Upper lobe of right lung (tissue), 1 donor: ENCODE data around the gene WDTC1. TPM values are rescaled to one million over a fixed set of nuclear protein-coding genes. Genes with fewer than 3 reads are reported as not detected.

ENCODE experiments used
- ATAC-seq: fragments of 200-7000 bp; cut with Tn5 transposase; one replicate; pipeline ENCODE4 v1.9.1; 2020; ENCODE audit warnings: mild to moderate bottlenecking, moderate library complexity
- DNase-seq: peaks from one replicate; pipeline ENCODE4 v3.0.0-alpha.2; 2020
- H3K27ac ChIP-seq: fragments of 200-600 bp; one replicate; pipeline ENCODE4 v1.8.0; 2022
- H3K27me3 ChIP-seq: fragments of 200-600 bp; one replicate; pipeline ENCODE4 v1.8.0; 2022; ENCODE audit warnings: mild to moderate bottlenecking
- H3K36me3 ChIP-seq: fragments of 200-600 bp; one replicate; pipeline ENCODE4 v1.8.0; 2022
- H3K4me1 ChIP-seq: fragments of 200-600 bp; one replicate; pipeline ENCODE4 v1.8.0; 2022
- H3K4me3 ChIP-seq: fragments of 200-600 bp; one replicate; pipeline ENCODE4 v1.8.0; 2022; ENCODE audit warnings: mild to moderate bottlenecking
- H3K9me3 ChIP-seq: fragments of 200-600 bp; one replicate; pipeline ENCODE4 v1.8.0; 2022
- CTCF ChIP-seq: fragments of 200-600 bp; IDR thresholded peaks from one replicate; pipeline ENCODE4 v1.8.0; 2022; ENCODE audit warnings: antibody characterized with exemption
- intact Hi-C: fragments of 100-400 bp; cut with DNase I; formaldehyde crosslinking; loops from one replicate; pipeline ENCODE4 v1.11.0; 2022
- total RNA-seq: library from RNA; stranded (reverse); fragmentation: NEBNext Ultra II Directional; extraction: Animal tissue kit (Norgen Biotek cat#: 25700); gene quantifications from one replicate; pipeline ENCODE4 v1.2.1, GENCODE V29; 2021
- donor health status: DM: no; HTN: yes; CAD: no; lungs with severe emphysema.

The WDTC1 gene
- total RNA-seq, 1 donor from 2014 or later, result 44.1 TPM

DNA sequence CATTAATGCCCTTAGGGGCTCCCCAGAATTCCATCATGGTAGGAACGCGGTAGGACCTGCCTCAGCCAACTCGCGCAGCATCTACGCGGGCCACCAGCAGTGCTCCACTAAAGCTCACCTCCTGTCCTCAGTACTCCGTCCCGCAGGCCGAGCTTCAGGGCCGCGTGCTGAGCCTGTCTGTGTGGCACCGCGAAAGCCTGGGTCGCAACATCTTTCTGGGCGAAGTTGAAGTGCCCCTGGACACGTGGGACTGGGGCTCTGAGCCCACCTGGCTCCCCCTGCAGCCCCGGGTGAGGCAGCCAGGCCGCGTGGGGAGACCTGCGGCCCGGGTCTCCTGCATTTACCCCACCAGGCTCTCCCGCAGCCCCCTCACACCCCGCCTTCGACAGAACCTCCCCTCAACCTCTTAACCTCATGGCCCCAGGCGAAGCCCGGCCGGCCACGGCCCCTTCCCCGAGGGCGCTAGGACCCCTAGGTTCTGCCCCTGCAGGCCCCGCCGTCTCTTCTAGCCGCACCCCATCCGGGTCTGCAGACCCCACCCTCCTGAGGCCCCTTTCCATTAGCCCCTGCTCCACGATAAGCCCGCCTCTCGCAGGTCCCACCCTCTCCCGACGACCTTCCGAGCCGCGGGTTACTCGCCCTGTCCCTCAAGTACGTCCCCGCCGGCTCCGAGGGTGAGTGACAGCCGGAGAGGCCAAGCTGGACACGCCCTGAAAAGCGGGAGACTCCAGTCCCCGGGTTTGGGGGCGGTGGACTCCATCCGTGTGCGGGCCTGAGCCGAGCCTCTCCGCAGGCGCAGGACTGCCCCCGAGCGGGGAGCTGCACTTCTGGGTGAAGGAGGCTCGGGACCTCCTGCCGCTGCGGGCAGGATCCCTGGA lies 116.5 kb downstream of the WDTC1 start:
- no peak for TF ChIP-seq CTCF
- no peaks in the 10 kb centered on the region for H3K9me3 ChIP-seq
- DNase-seq, result peak; percentile 79

DNA sequence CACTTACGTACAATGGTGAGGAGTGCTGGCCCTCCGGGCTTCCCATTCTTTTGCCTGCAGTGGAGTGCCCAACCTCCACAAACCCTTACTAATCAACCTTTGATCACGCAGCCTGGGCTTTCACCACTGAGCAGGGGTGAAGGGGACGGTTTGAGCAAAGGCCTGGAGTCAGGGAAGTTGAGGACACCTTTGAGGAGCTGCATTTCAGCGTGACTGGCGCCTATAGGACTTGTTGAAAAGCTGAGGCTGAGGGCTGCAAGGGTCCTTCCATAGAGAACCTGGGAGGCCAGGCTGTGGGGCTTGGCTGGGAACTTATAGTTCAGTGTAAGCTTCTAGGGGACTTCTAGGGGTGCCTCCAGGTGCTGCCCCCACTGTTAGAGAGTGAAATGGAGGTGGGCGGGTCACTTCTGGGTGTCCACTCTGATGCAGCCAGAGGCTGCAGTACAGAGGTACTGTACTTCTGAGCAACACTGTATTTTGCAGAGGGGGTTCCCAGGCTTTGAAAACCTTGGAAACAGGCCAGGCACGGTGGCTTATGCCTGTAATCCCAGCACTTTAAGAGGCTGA lies 117.2 kb downstream of the WDTC1 start:
- intact Hi-C loops, result no loop called here
- DNase-seq (no peak), ATAC-seq (no peak)
- no peak for TF ChIP-seq CTCF
- Histone ChIP-seq H3K4me1 (peaks cover 13% of the 10 kb centered on the region), H3K27me3 (no peaks in the 10 kb centered on the region), H3K27ac (no peak overlapping the region), H3K9me3 (no peaks in the 10 kb centered on the region), H3K4me3 (no peak overlapping the region), H3K36me3 (peaks cover 34% of the 10 kb centered on the region)

More for the DNA sequence above, 116.5 kb downstream of the WDTC1 start:
- intact Hi-C loops, result no loop called here
- H3K4me1 ChIP-seq, result peaks cover 13% of the 10 kb centered on the region
- no peaks in the 10 kb centered on the region for H3K27me3 ChIP-seq
- H3K36me3 ChIP-seq, result peaks cover 27% of the 10 kb centered on the region
- H3K4me3 ChIP-seq, result no peak overlapping the region
- peak; percentile 21 for ATAC-seq
- no peak overlapping the region for H3K27ac ChIP-seq

DNA sequence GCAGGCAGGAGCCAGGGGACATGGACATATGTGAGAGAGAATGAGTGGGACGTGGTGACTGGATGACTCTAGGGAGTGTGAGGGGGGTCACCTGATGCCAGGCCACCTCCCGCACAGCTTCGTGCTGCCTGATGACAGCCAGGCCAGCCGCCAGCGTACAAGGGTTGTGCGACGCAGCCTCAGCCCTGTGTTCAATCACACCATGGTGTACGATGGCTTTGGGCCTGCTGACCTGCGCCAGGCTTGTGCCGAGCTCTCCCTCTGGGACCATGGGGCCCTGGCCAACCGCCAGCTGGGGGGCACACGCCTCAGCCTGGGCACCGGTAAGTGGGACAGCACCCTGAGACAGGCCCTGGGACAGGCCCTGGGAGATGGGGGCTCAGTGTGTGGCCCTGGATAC lies 118.7 kb downstream of the WDTC1 start:
- no peak overlapping the region for H3K4me3 ChIP-seq
- peaks cover 13% of the 10 kb centered on the region for H3K4me1 ChIP-seq
- no peak overlapping the region for H3K27ac ChIP-seq
- H3K9me3 ChIP-seq, result no peaks in the 10 kb centered on the region
- intact Hi-C loops, result no loop called here
- no peak for TF ChIP-seq CTCF
- H3K27me3 ChIP-seq, result no peaks in the 10 kb centered on the region
- no peak for ATAC-seq
- peaks cover 48% of the 10 kb centered on the region for H3K36me3 ChIP-seq
- no peak for DNase-seq

DNA sequence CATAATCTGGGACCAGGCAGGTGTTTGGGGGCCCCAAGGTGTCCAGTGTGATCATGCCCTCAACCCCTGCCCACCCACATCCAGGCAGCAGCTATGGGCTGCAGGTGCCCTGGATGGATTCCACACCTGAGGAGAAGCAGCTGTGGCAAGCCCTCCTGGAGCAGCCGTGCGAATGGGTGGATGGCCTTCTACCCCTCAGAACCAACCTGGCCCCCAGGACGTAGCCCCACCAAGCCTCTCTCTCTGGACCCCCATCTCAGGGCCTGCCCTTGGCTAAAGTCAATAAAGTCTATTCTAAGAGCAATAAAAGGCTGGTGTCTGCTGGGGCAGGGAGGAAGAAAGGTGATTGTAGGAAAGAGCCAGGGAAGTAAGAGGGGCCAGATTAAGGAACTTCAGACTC lies 119.2 kb downstream of the WDTC1 start:
- Histone ChIP-seq H3K27me3 (no peaks in the 10 kb centered on the region), H3K27ac (no peak overlapping the region), H3K36me3 (peaks cover 53% of the 10 kb centered on the region), H3K9me3 (no peaks in the 10 kb centered on the region), H3K4me1 (peaks cover 13% of the 10 kb centered on the region), H3K4me3 (no peak overlapping the region)
- intact Hi-C loops, result no loop called here
- DNase-seq (no peak), ATAC-seq (no peak)
- TF ChIP-seq CTCF, result no peak

DNA sequence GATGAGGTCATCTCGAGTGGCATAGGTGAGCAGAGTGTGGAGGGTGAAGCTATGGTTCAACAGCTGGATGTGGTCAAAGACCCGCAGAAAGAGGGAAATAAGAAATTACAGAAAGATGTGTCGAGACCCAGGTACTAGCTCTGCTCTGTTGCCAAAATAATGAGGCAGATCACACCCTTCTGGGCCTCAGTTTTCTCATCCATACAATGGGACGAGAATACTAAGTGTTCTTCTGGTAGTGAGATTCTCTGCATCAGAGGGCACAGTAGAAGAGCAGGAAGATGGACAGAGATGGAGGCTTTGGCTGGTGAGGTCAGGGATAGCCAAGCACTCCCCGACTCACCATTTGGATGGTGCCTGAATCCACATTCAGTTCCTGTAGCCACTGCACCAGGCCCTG lies 121.3 kb downstream of the WDTC1 start:
- H3K27ac ChIP-seq, result no peak overlapping the region
- H3K4me1 ChIP-seq, result peaks cover 6% of the 10 kb centered on the region
- DNase-seq (no peak), ATAC-seq (no peak)
- H3K36me3 ChIP-seq, result peaks cover 73% of the 10 kb centered on the region
- no peaks in the 10 kb centered on the region for H3K9me3 ChIP-seq
- no peak for TF ChIP-seq CTCF
- H3K27me3 ChIP-seq, result no peaks in the 10 kb centered on the region
- no peak overlapping the region for H3K4me3 ChIP-seq
- intact Hi-C loops, result no loop called here
